ENCODE results near the gene PEF1.

DNA sequence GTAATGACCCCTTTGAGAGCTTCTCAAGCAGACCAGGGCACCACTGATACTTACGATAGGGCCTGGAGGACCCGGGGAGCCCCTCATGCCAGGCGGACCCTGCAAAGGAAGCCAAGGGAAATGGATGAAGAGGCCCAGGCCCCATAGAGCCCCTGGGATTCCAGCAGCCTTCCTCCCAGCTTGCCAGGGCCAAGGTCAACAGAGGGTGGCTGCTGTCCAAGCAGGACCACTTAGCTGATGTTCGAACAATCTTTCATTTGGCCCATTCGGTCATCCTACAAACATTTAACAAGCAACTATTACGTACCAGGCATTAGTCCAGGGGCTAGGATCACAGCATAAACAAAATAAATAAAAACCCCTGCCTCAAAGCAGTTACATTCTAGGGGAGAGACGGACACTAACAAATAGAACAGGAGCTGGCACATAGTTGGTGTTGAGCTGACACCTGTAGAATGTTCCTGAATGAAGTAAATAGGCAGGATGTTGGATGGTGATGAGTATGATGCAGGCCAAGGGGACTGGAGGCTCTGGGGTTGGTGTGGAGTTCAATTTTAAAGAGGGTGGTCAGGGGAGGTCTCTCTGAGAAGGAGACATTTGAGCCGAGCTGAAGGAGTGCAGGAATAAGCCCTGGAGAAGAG lies 27.0 kb upstream of the PEF1 start:
- TF ChIP-seq OSR1 (CRISPR knock-in tag; IDR thresholded peaks at IDR 0.05) (no peak), ARNTL (CRISPR knock-in tag; IDR thresholded peaks at IDR 0.05; ENCODE audit: borderline replicate concordance, low read depth) (no peak), RARB (CRISPR knock-in tag; IDR thresholded peaks at IDR 0.05) (no peak), TCF4 (CRISPR knock-in tag; IDR thresholded peaks at IDR 0.05; ENCODE audit: borderline replicate concordance) (no peak), ZNF565 (CRISPR knock-in tag; conservative IDR thresholded peaks at IDR 0.05; ENCODE audit: low read depth) (no peak), TOX (CRISPR knock-in tag; IDR thresholded peaks at IDR 0.05; ENCODE audit: borderline replicate concordance) (no peak), PPARA (CRISPR knock-in tag; IDR thresholded peaks at IDR 0.05; ENCODE audit: borderline replicate concordance) (no peak), ZFP3 (CRISPR knock-in tag; IDR thresholded peaks at IDR 0.05) (no peak)
- TF ChIP-seq, protein P1, sequence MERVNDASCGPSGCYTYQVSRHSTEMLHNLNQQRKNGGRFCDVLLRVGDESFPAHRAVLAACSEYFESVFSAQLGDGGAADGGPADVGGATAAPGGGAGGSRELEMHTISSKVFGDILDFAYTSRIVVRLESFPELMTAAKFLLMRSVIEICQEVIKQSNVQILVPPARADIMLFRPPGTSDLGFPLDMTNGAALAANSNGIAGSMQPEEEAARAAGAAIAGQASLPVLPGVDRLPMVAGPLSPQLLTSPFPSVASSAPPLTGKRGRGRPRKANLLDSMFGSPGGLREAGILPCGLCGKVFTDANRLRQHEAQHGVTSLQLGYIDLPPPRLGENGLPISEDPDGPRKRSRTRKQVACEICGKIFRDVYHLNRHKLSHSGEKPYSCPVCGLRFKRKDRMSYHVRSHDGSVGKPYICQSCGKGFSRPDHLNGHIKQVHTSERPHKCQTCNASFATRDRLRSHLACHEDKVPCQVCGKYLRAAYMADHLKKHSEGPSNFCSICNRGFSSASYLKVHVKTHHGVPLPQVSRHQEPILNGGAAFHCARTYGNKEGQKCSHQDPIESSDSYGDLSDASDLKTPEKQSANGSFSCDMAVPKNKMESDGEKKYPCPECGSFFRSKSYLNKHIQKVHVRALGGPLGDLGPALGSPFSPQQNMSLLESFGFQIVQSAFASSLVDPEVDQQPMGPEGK (CRISPR knock-in tag; IDR thresholded peaks at IDR 0.05; ENCODE audit: borderline replicate concordance) = no peak
- TF ChIP-seq, protein P2, sequence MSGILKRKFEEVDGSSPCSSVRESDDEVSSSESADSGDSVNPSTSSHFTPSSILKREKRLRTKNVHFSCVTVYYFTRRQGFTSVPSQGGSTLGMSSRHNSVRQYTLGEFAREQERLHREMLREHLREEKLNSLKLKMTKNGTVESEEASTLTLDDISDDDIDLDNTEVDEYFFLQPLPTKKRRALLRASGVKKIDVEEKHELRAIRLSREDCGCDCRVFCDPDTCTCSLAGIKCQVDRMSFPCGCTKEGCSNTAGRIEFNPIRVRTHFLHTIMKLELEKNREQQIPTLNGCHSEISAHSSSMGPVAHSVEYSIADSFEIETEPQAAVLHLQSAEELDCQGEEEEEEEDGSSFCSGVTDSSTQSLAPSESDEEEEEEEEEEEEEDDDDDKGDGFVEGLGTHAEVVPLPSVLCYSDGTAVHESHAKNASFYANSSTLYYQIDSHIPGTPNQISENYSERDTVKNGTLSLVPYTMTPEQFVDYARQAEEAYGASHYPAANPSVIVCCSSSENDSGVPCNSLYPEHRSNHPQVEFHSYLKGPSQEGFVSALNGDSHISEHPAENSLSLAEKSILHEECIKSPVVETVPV (CRISPR knock-in tag; IDR thresholded peaks at IDR 0.05) = no peak

Measured in SK-N-SH treated with all-trans-retinoic acid at 6 μM for 48 hours (cell line).